ENCODE data around the gene HAUS1.
A peak's percentile ranks its signal among the peaks of the same experiment; 100 is the strongest.
"Not testable (repeated sequence)": the region's sequence is repeated elsewhere in the genome, so short reads cannot be mapped to it uniquely, and the experiment has no call there.

HAUS1 gene, protein sequence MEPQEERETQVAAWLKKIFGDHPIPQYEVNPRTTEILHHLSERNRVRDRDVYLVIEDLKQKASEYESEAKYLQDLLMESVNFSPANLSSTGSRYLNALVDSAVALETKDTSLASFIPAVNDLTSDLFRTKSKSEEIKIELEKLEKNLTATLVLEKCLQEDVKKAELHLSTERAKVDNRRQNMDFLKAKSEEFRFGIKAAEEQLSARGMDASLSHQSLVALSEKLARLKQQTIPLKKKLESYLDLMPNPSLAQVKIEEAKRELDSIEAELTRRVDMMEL

DNA sequence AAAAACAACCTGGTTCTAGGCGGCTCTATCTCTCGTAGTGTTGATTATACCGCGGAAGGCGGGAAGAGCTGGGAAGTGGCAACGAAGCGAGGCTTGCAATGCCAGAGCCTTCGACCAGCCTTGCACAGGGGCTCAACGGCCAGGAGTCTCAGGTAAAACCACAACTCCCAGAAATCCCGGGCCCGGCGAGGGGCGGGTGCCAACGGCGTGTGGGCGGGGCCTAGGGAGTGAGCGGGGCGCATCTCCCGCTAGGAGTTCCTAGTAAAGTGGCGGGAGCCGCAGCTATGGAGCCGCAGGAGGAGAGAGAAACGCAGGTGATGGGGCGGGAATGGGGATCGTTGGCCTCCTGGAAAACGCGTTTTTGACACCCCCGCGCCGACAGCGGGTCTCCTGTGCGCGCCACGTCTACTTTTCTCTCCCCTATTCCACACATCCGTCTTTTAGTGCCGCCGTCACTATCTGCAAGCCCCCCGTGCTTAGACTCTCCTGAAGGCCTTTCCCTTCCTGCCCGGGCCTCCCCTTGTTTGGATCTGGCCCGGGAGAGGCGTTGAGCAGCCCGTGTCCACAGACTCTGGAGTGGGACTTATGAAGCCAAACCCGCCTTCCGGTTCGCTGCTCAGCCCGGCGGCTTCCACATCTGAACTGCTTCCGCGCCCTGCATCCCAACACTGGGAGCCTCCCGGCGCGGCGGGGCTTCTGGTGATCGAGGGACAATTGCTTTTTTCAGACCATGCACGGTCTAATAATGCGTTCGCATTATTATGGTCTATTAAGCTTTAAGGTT, at the start of gene HAUS1:
HAUS1 (plus strand) TSS at position 258 of the 784 bp plus-strand sequence; CDS start at position 285, 27 bp downstream.
- peak; percentile 94 to 97 for ATAC-seq

DNA sequence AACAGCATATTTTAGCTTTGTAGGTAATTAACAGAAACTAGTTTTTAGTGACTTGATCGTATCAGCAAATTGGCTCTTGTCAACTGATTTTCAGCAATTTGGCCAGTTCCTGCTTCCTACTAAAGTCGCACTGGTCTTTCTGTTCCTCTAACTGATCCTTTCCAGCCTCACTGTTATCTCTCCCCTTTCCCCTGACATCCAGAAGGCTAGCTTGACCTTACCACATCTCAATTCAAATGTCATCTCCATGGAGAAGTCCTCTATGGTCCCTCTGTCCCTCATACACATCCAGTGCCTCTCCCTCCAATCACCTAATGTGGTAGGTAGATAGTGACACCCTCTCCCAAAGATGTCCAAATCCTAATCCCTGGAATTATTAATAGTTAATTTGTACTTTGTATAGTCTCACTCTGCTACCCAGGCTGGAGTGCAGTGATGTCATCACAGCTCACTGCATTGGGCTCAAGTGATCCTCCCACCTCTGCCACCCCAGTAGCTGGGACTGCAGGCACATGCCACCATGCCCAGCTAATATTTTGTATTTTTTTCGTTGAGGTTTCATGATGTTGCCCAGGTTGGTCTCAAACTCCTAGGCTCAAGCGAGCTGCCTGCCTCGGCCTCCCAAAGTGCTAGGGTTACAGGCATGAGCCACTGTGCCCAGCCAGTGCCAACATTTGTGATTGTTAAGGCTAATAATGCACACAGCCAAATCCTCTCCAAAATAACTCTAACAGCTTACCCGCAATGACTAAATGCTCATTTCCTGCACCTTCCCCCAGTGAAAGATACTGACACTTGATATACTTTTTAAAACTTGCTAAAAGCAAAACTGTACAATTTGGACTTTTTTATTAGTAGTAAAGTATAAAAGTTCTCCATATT, 49.0 kb upstream of the HAUS1 start:
- peak; percentile 65 to 71 for ATAC-seq

DNA sequence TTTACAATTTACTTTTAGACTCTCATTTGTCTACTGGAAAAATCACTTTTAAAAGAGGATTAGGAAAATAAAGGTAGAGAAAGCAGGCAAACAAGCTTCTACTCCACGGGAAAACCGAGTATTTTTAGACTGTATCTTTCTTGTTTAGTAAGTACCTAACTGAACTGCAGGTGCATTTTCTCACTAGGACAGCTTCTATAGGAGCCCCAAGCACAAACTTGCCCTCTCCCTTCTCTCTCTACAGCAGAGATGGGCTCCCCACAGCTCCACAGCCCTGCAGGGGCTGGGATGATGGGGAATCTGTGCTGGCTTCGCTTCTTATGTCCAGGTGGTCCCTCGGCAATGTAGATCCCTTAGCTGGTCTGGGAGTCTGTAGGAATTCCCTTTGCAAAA, 48.4 kb upstream of the HAUS1 start:
- no peak for ATAC-seq

DNA sequence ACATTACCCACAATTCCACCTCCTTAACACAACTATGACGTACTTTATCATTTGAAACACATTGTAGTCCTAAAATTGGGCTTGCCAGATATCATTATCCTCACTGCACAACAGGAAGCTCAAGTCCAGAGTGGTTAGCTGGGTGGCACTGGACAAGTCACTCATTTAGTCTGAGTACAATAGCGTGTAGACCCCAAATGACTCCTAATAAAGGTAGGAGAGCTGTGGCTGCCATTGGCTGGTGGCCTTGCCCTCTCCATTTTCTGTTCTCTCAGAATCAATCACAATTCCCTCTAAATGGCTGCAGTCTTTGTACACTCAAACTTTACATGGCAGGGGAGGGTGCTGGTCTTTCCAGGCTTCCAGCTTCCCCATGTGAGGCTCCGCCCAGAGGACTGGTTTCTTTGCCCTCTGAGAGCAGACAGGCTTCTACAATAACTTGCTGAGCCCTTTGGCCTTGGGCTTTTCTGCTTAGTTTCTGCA, 43.8 kb upstream of the HAUS1 start:
- ATAC-seq: no peak

DNA sequence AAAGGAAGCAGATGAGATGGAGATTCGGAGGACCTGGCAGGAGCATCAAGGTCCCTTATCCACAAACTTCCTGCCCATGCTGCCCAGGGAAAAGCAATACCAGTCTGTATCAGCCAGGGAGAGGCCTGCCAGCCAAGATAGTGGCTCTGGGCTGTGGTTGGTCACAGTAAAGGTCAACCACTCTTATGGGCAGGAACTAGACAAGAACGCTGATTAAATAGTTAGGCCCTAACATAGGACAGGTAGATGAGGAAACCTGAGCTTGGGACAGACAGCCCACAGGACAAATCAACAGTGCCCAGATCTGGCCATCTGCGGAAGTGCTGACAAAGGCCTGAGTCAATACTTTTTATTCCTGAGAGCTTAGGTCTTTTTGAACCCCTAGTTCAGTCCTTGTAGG, 42.8 kb upstream of the HAUS1 start:
- no peak for ATAC-seq

DNA sequence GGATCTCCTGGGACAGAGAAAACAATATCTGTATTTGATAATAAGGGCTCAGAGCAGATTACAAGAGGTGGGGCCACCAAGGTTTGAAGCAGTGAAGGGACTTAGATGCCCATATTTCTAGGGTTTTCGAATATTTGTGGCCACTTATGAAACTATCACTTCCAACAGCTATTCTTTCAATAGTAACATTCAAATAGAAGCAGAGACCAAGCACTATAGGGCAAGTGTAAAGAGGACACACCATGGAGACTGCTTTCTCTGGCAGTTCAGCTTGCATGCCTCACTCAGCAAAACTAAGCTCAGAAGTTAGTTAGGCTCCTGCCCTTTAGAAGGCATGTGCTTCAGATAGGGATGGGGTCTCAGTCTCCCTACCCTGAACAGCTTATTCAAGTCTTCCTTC, 42.4 kb upstream of the HAUS1 start:
- no peak for ATAC-seq

DNA sequence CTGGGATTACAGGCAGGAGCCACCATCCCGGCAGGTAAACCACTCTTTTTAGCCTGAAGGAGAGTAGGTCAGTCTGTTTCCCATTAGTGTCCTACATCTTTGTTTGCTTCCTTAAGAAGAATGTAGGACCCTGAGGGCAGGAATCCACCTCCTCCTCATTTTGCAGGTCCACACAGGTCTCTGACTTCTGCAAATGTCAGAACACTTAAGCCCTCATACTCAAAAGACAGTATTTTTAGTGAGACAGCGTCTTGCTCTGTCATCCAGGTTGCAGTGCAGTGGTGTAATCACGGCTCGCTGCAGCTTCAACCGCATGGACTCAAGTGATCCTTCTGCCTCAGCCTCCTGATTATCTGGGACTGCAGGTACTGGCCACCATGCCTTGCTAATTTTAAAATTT, 41.4 kb upstream of the HAUS1 start:
- no peak for ATAC-seq

DNA sequence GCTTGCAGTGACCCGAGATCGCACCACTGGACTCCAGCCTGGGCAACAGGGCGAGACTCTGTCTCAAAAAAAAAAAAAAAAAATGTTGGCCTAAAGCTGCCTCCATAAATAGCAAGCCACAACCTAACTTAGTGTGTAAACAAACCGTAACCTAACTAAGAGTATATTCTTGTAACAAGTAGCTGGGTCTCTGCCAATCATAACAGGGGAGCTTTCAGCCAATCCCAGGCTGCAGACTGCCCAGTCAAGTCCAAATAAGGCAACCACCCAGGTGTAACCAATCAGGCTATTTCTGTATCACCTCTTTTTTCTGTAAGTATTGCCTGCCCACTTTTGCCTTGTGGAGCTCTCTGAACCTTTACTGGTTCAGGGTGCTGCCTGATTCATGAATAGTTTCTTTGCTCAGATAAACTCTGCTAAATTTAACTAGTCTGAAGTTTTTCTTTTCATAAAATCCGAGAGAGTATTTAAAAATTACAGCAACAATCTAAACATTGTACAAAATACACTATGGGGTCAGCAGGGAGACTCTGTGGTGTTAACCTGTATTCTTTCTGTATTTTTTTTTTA, 36.7 kb upstream of the HAUS1 start:
- no peak for ATAC-seq

DNA sequence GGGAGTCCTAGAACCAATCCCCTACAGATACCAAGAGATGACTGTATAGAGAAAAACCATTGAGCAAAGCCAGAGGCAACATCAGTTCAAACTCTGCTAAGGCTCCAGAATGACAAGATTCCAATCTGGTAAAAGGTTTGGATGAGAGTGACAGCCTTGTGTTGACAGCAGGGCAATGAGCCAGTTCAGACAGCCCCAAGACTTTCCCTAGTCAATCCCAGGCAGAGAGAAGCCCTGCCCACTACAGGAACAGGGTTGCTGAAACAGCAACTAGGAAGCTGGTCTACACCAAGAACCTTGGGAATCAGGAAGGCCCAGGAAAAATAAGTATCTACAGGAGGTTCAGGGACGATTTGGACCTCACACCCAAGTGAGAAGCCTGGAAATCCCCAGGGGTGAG, 35.4 kb upstream of the HAUS1 start:
- ATAC-seq: no peak

DNA sequence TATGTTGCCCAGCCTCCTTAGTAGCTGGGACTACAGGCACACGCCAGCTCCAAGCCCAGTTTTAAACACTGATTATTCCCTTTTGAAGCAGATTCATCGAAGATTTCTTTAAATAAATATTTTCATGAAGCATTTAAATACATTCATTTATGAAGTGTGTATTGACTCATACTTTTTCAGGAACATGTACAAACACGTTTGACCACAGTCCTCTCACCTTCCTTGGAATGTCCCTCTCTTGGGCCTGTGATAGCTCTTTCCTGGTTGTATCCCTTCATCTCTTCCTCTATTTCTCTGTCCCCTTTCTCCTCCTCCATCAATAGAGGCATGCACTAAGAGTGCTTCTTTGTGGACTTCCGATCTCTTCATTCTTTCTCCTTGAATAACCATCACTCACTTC, 34.7 kb upstream of the HAUS1 start:
- ATAC-seq: no peak

DNA sequence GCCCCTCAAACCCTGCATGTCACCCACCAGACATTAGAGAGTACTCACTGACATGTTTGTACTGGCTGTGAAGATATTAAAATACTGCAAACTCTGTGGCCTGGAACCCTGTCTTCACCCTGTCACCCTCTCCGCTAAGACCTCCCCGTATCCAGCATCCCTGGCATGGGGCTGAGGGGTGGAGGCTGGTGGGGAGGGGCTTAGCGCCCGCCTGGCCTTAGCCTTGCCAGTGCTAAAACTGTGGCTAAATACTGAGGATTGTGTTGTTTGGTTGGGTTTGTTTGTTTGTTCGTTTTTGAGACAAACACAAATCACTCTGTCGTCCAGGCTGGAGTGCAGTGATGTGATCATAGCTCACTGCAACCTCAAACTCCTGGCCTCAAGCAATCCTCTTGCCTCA, 34.0 kb upstream of the HAUS1 start:
- ATAC-seq: no peak

DNA sequence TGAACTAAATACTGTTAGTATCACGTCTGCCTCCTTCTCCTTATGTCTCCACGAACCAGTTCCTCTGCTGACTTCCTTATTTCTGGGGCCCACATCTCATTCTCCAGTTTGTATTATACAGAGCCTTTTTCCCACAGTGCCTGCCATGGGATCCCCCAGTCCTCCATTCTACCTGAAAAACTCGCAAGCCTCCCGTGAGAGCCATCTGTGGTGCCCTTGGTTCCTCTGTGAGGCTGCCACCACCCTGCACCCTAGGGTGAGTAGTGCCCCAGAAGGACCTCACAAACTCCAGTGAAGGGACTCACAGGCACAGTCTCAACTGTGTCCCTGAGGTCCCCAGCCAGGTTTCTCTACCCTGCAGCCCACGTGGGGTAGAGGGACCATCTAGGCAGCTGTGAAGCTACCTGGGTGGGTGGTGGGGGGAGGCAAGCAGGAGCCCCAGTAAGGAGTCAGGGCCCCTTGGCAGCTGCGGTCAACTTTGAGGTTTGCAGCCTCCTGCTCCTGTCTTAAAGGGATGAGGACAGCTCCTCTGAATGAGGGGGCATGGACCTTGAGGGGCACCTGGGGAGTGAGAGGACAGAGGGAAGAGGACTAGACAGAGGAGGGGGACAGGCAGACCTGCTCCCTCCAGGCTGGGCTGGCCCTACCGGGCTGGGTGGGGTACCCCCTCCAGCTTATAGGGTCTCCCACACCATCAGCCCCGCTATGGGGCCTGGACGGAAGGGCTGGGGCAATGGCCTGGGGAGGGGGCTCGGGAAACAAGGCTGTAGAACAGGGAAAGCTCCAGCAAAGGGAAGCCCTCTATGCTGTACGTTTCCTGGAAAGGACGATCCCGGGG, 33.2 kb upstream of the HAUS1 start:
- no peak for ATAC-seq

DNA sequence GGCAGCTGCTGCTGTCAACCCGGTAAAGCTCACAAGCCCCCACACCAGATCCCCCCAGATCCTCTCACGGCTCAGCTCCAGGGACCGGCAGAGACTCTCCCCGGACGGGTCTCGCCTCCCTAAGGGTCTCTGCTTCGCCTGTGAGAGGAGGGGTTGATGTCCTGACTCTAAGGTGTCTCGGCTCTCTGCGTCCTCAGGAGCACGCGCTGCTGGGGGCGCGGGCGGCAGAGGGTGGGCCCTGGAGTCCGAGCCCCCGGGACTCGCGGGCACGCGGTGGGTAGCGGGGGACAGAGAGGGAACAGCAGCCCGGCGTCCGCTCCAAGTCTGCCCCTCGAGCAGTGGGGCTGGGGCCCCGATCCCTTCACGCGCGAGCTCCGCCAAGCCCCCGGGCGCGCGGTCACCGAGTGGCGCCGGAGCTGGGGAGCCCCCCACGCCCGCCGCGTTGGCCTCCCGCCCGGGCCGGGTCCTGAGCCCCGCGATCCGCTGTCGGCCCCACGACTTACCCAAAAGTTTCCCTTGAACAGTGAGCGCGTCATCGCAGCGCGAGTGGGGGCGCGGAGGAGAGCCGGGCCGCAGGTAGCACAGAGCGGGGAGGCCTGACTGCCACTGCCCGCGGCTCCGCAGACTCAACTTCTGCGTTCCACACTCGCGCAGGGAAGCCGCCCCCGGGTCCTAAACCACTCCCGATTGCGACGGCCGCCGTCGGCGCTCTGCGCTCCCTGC, 32.4 kb upstream of the HAUS1 start, which contains the start of gene PSTPIP2:
PSTPIP2 (minus strand) TSS at position 608 of the 723 bp plus-strand sequence; CDS start at position 536, 72 bp downstream.
- ATAC-seq: peak; percentile 74 to 80

DNA sequence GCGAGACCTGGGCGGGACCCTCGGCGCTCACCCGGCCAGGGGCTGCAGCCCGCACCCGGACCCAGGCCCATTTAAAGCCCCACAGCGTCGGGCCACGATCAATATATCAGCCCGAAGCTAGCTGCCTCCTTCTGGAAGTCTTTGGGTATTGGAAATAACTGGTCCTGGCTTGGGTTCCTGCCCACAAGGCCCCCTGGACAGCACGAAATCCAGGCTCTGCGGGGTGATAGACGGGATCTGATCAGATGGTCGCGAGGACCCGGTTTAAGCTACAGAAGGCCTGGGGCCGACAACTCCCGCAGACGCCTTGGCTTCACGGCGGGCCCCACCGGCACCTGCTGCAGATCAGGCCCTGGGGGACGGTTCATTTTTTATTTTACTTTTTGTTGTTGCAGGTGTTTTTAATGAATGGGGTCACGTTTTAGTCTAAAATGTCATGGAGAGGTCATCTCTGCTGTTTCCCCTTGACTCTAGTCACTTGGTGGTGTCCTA, 31.8 kb upstream of the HAUS1 start:
- no peak for ATAC-seq

DNA sequence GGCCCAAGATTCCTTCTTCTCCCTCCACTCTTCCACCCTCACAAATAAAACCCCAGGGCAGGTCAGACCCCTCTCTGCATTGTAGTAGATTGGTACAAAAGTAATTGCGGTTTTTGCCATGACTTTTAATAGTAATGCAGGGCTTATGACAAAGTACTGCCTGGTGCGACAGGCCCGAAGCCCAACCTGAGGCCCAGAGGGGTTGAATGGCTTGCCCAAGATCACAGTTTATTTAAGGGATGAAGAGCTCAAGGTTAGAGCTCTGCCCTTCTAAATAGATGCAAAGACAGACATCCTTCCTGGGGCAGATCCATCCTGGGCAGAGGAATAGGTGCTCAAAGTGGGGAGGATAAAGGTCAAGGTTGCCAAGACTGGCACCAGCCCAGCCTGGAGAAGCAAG, 31.2 kb upstream of the HAUS1 start:
- ATAC-seq: no peak

DNA sequence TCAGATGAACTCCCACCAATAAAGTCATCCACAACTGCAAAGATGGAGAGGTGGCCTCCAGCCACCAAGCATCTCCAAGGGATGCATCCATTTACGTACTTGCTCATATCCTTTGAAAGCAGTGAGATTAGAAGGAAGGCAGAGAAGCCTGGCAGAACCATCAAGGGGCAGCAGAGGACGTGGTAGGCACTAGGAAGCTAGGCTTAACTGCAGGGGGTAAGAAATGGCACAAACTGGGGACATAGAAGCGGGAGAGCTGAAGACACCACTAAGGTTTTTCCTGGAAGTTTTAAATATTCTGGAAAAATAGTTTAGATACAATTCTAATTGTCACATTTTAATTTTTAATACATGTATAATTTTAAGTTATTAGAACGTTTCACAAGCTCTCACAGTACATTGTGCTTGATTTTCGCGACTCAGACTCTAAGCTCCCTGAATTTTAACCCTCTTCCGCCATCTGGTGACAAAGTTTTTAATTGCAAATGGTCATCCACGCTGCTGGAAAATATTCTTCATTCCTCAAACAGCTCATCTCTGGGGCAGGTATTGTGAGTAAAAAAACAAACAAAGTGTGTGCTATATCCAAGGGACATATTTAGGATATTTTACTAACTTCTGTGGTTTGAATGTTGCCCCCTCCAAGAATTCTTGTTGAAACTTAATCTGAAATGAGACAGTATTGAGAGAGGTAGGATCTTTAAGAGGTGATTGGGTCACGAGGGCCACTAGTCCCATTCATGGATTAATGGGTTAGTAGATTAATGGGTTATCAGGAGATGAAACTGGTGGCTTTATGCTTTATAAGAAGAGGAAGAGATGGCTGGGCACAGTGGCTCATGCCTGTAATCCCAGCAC, 30.5 kb upstream of the HAUS1 start:
- ATAC-seq: peak; percentile 50 to 54

DNA sequence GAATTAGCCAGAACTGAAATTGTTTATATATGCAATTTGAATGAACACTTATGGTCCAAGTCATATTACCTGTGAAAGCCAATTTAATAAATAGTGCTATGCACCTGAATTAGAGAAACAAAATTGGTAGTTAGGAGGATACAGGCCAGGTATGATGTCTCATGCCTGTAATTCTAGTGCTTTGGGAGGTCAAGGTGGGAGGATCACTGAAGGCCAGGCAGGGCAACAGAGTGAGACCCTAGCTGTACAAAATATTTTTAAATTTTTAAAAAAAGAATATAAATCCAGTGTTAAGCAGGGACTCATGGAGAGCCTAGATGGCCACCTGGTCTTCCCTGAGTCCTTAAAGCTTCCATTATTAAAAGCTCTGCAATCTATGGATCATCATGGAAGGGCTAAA, 24.8 kb upstream of the HAUS1 start:
- no peak for ATAC-seq

DNA sequence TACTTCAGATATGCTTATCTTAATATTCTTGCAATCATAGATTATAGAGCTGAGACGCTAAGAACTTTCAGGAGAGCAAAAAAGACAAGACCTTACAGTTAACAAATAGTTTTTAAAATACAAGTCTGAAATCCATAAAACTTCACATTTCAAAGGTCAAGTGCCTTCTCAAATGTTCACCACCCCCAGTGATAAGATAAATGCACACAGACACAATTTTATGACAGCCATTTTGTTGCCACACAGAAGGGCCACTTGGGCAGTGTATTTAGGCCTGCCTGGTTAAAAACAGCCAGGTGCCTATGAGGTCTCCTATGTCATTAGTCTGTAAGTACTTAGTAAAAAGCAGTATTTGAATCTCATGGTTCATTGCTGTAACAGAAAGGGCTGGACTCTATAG, 24.0 kb upstream of the HAUS1 start:
- ATAC-seq: no peak

DNA sequence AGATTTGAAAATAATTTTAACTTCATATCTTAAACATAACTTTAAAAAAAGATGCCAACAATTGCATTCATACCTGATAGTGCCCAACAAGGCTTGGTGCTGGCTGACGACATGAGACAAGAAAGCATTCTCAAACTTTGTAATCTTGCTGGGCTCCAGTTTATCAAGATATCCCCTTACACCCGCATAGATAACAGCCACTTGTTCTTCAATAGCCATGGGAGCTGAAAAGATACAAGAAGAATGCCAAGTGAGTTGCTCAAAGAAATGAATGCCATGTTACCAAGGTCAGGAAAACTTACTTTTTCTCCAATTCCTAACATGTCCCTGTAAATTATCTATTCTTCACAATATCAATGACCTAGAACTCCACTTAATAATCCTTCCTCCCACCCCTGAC, 19.8 kb upstream of the HAUS1 start:
- no peak for ATAC-seq

DNA sequence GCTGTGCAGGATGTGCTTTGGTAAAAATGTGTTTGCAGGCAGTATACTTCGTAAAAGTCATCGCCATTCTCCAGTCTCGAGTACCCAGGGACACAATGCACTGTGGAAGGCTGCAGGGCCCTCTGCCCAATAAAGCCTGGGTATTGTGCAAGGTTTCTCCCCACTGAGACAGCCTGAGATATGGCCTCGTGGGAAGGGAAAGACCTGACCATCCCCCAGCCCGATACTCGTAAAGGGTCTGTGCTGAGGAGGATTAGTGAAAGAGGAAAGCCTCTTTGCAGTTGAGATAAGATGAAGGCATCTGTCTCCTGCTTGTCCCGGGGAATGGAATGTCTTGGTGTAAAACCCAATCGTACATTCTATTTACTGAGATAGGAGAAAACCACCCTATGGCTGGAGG, 15.7 kb upstream of the HAUS1 start:
- not testable (repeated sequence) for ATAC-seq

Measured in activated CD4-positive, CD25-positive, alpha-beta regulatory T cell treated with anti-CD3 and anti-CD28 coated beads, Interleukin-2, amount 50 U/mL, for 24 hours (primary cell).